Omental fat pad (tissue), 4 donors: ENCODE results near the gene BEND6. TPM values are rescaled to one million over a fixed set of nuclear protein-coding genes. Genes with fewer than 3 reads are reported as not detected.

Experiments
- ATAC-seq: fragments of 150-250 bp; one replicate; pipeline ENCODE4 v1.9.1; 2016; ENCODE audit warnings: mild to moderate bottlenecking, moderate library complexity; ENCODE audit not compliant: low FRiP score
- DNase-seq: peaks from one replicate; pipeline ENCODE4 v3.0.0-alpha.2; 2019; ENCODE audit warnings: low spot score
- small RNA-seq: library from RNA; depleted of rRNA; stranded (forward); fragments of <200 nt; gene quantifications from one replicate; pipeline ENCODE3, GENCODE V24; 2016
- total RNA-seq, 4 donors: library from RNA; depleted of rRNA; stranded (reverse); fragments of >200 nt; gene quantifications; one replicate each; pipeline ENCODE4 v1.1.0, GENCODE V29; 2016
- TF ChIP-seq, protein P1 (sequence below), 3 donors: fragments of 450-650 bp; IDR thresholded peaks; one replicate each; pipeline ENCODE4 v1.5.1; 2016 to 2017; ENCODE audit warnings: antibody characterized with exemption in 3 of 3, mild to moderate bottlenecking in 3 of 3, moderate library complexity in 2 of 3

The BEND6 gene
- total RNA-seq, 4 donors from 2014 or later = 0.44 to 1.0 (median 0.72) TPM; not detected in 1

- ATAC-seq (no peak), DNase-seq (no peak)
- TF ChIP-seq, protein P1, sequence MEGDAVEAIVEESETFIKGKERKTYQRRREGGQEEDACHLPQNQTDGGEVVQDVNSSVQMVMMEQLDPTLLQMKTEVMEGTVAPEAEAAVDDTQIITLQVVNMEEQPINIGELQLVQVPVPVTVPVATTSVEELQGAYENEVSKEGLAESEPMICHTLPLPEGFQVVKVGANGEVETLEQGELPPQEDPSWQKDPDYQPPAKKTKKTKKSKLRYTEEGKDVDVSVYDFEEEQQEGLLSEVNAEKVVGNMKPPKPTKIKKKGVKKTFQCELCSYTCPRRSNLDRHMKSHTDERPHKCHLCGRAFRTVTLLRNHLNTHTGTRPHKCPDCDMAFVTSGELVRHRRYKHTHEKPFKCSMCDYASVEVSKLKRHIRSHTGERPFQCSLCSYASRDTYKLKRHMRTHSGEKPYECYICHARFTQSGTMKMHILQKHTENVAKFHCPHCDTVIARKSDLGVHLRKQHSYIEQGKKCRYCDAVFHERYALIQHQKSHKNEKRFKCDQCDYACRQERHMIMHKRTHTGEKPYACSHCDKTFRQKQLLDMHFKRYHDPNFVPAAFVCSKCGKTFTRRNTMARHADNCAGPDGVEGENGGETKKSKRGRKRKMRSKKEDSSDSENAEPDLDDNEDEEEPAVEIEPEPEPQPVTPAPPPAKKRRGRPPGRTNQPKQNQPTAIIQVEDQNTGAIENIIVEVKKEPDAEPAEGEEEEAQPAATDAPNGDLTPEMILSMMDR (IDR thresholded peaks at IDR 0.05) = no peak
These were observed 114.3 kb downstream of the BEND6 start for GRCh38 chr6:57069228-57069627.

GRCh38 chr6:57069920-57070331 is 115.0 kb downstream of the BEND6 start:
- DNase-seq = no peak
- TF ChIP-seq, protein P1 (IDR thresholded peaks at IDR 0.05) = no peak
- ATAC-seq = no peak

DNA sequence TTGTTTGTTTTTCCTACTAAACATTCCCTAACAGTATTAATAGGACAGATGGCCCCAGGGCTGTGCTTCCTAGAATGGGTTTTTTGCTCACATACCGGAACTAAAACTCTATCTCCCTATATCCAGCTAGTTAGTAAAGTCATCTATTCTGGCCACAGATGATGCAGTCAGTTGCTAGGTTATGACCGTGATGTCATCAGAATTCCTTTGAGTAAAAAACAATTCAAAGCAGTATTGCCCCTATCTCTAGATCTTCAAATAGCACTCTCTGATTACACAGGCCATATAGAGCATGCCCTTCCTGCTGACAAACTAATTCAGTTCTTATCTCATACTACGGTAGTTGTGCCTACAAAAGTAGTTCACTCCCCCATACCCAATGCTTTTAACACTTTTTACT is 117.2 kb downstream of the BEND6 start:
- DNase-seq = no peak

DNA sequence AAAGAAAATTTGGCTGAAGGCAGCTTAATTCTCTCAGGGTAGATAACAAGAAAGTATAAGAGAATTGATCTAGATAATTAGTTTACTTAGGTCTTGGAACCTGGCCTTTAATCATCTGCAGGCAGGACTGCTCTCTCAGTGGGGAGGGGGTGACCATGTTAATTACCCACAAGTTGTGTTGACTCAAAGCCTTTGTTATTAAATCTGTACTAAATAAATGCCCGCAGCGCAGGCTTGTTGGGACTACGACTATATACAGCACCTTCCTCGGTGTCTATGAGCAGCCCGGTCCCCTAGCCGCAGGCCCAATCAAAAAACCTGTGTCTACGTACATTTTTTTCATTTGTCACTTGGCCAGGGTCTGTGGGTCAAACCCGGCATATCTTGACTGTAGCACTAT is 119.5 kb downstream of the BEND6 start:
- TF ChIP-seq, protein P1 (IDR thresholded peaks at IDR 0.05) = no peak
- no peak for ATAC-seq
- DNase-seq = no peak

More for the DNA sequence above, 117.2 kb downstream of the BEND6 start:
- no peak for ATAC-seq
- TF ChIP-seq, protein P1 (IDR thresholded peaks at IDR 0.05) = no peak

- ATAC-seq = no peak
- no peak for DNase-seq
These were observed 120.2 kb downstream of the BEND6 start for GRCh38 chr6:57075092-57075491.

More at GRCh38 chr6:57075092-57075491, 120.2 kb downstream of the BEND6 start:
- TF ChIP-seq, protein P1 (IDR thresholded peaks at IDR 0.05) = no peak

Small RNA genes within 50 kb of the gene (small RNA-seq; reads per million reads assigned to genes)
- gene FTH1P15 (not detected), gene RNU6-626P (not detected)

Other genes with a start within 250 kb of the BEND6 start
- 10 to 100 TPM in 1 of 4 donors, 1 to 10 TPM in 3; 4.7 to 10.7 (median 7.3) TPM for gene KIAA1586, start 91.6 kb downstream of the BEND6 start, total RNA-seq
- gene ZNF451, start 135.1 kb downstream of the BEND6 start, total RNA-seq = 10 to 100 TPM; 41.4 to 66.8 (median 57.0) TPM
- gene BAG2, start 217.2 kb downstream of the BEND6 start, total RNA-seq = 1 to 10 TPM; 3.0 to 6.6 (median 4.6) TPM